ENCODE measurements around the gene SULT1A2. TPM values are rescaled to one million over a fixed set of nuclear protein-coding genes. Genes with fewer than 3 reads are reported as not detected.

The SULT1A2 gene
- polyA plus RNA-seq, 1 donor (not counting 4 experiments of a cell fraction or from before 2014, with no cell fraction given), result not detected

DNA sequence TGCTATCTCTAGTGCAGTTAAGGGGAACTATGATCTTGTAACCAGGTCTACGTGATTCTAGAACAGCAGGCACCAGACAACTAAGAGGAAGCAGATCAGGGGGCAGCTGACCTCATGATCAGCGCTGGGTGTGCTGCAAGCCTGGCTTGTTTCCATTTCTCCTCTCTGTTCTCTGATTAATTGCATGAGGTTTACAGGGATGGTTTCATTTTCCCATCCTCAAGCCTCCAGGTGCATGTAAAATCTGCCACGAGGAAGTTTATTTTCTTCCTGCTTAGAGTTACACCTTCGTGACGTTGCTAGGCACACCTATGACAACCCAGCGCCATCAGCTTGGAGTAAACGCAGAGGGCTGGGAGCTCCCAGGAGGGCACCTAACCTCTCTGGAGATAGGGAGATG, 53.8 kb downstream of the SULT1A2 start:
- H3K9me3 ChIP-seq (ENCODE audit: control insufficient read depth, low read depth, low read length), result no peaks in the 10 kb centered on the region
- peaks cover 0 to under 1% of the 10 kb centered on the region in 2 experiments for H3K36me3 ChIP-seq (ENCODE audit: control insufficient read depth in 2 of 2, extremely low read depth in 1 of 2, insufficient read depth in 2 of 2, low read length in 2 of 2)
- DNase-seq (ENCODE audit: low read depth, low spot score) (no peak), FAIRE-seq (no peak)
- H3K27ac ChIP-seq (ENCODE audit: control insufficient read depth, insufficient read depth, low read length), result no peak overlapping the region
- H3K79me2 ChIP-seq (ENCODE audit: control insufficient read depth, insufficient read depth, low read length), result peaks cover 4% of the 10 kb centered on the region
- dilution Hi-C loops (cut with MboI; ENCODE audit: extremely low pct_ligation_motif_present, low sequenced_read_pairs), result no loop called here
- H3K4me3 ChIP-seq (ENCODE audit: control insufficient read depth in 2 of 3, extremely low read depth in 1 of 3, insufficient read depth in 2 of 3, low read depth in 1 of 3, low read length in 3 of 3), result no peak overlapping the region
- peak overlapping the region; percentile 60 for H3K4me2 ChIP-seq (ENCODE audit: control insufficient read depth, extremely low read depth, insufficient read depth, low read depth, low read length)
- H3K9ac ChIP-seq (ENCODE audit: control insufficient read depth, extremely low read depth, insufficient read depth, low read length), result no peak overlapping the region
- no peak for TF ChIP-seq EZH2 (IDR thresholded peaks at IDR 0.05; ENCODE audit: low read length)
- TF ChIP-seq, protein P1, sequence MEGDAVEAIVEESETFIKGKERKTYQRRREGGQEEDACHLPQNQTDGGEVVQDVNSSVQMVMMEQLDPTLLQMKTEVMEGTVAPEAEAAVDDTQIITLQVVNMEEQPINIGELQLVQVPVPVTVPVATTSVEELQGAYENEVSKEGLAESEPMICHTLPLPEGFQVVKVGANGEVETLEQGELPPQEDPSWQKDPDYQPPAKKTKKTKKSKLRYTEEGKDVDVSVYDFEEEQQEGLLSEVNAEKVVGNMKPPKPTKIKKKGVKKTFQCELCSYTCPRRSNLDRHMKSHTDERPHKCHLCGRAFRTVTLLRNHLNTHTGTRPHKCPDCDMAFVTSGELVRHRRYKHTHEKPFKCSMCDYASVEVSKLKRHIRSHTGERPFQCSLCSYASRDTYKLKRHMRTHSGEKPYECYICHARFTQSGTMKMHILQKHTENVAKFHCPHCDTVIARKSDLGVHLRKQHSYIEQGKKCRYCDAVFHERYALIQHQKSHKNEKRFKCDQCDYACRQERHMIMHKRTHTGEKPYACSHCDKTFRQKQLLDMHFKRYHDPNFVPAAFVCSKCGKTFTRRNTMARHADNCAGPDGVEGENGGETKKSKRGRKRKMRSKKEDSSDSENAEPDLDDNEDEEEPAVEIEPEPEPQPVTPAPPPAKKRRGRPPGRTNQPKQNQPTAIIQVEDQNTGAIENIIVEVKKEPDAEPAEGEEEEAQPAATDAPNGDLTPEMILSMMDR (optimal IDR thresholded peaks at IDR 0.05 in 1 of 3, IDR thresholded peaks at IDR 0.05 in 1 of 3, conservative IDR thresholded peaks at IDR 0.05 in 1 of 3; ENCODE audit: extremely low read depth in 1 of 3, insufficient read depth in 2 of 3, low read length in 3 of 3), result no peak
- no peaks in the 10 kb centered on the region for H4K20me1 ChIP-seq (ENCODE audit: control insufficient read depth, extremely low read depth, insufficient read depth, low read length)
- peaks cover 17% of the 10 kb centered on the region for H3K4me1 ChIP-seq (ENCODE audit: control insufficient read depth, extremely low read depth, insufficient read depth, low read length)
- peak overlapping the region; percentile 83 for H2AFZ ChIP-seq (ENCODE audit: control insufficient read depth, low read length)
- H3K27me3 ChIP-seq (ENCODE audit: control insufficient read depth, extremely low read depth, insufficient read depth, low read length), result no peaks in the 10 kb centered on the region
- H3K9me1 ChIP-seq (ENCODE audit: control insufficient read depth, extremely low read depth, insufficient read depth, low read length), result no peaks in the 10 kb centered on the region

DNA sequence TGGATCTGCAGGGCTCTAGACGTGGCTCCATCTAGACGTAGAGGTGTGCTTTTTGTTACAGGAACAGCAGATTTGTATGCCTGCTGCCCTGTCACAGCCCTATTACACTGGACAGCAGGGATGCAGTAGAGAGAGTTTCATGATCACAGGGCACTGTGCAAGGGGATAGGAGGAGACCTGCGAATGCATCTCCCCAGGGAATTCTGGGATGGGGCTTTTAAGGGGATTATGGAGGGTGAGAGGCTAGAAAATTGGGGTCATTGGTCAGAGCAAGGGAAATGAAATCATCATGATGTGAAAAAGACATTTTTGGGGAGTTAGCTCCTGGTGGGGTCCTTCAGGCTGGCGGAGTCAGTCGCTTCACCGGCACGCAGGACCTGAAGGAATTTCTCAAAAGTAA, 54.2 kb downstream of the SULT1A2 start:
- H4K20me1 ChIP-seq (ENCODE audit: control insufficient read depth, extremely low read depth, insufficient read depth, low read length), result no peaks in the 10 kb centered on the region
- peak overlapping the region; percentile 60 for H3K4me2 ChIP-seq (ENCODE audit: control insufficient read depth, extremely low read depth, insufficient read depth, low read depth, low read length)
- H3K27me3 ChIP-seq (ENCODE audit: control insufficient read depth, extremely low read depth, insufficient read depth, low read length), result no peaks in the 10 kb centered on the region
- peaks cover 21% of the 10 kb centered on the region for H3K4me1 ChIP-seq (ENCODE audit: control insufficient read depth, extremely low read depth, insufficient read depth, low read length)
- no peaks in the 10 kb centered on the region for H3K9me1 ChIP-seq (ENCODE audit: control insufficient read depth, extremely low read depth, insufficient read depth, low read length)
- TF ChIP-seq, protein P1 (optimal IDR thresholded peaks at IDR 0.05 in 1 of 3, IDR thresholded peaks at IDR 0.05 in 1 of 3, conservative IDR thresholded peaks at IDR 0.05 in 1 of 3; ENCODE audit: extremely low read depth in 1 of 3, insufficient read depth in 2 of 3, low read length in 3 of 3), result no peak
- no peak for TF ChIP-seq EZH2 (IDR thresholded peaks at IDR 0.05; ENCODE audit: low read length)
- DNase-seq (ENCODE audit: low read depth, low spot score), result no peak
- H3K9me3 ChIP-seq (ENCODE audit: control insufficient read depth, low read depth, low read length), result no peaks in the 10 kb centered on the region
- H3K9ac ChIP-seq (ENCODE audit: control insufficient read depth, extremely low read depth, insufficient read depth, low read length), result no peak overlapping the region
- no peak overlapping the region for H3K4me3 ChIP-seq (ENCODE audit: control insufficient read depth in 2 of 3, extremely low read depth in 1 of 3, insufficient read depth in 2 of 3, low read depth in 1 of 3, low read length in 3 of 3)
- H3K27ac ChIP-seq (ENCODE audit: control insufficient read depth, insufficient read depth, low read length), result no peak overlapping the region
- peaks cover 0 to 5% of the 10 kb centered on the region in 2 experiments for H3K36me3 ChIP-seq (ENCODE audit: control insufficient read depth in 2 of 2, extremely low read depth in 1 of 2, insufficient read depth in 2 of 2, low read length in 2 of 2)
- dilution Hi-C loops (cut with MboI; ENCODE audit: extremely low pct_ligation_motif_present, low sequenced_read_pairs), result no loop called here
- no peak for FAIRE-seq
- H2AFZ ChIP-seq (ENCODE audit: control insufficient read depth, low read length), result peak overlapping the region; percentile 83
- peaks cover 9% of the 10 kb centered on the region for H3K79me2 ChIP-seq (ENCODE audit: control insufficient read depth, insufficient read depth, low read length)

Other genes starting within 250 kb of the SULT1A2 start
- 0.09 to 0.40 TPM (median 0.38 TPM) in 3 replicates for gene NPIPB6, start 233.5 kb downstream of the SULT1A2 start, polyA plus RNA-seq
- 50.8 to 148 TPM (median 91.8 TPM) in 3 replicates for gene EIF3CL, start 193.2 kb downstream of the SULT1A2 start, polyA plus RNA-seq
- 0.15 to 0.18 TPM in 2 of 3 replicates, not detected in the other for gene NPIPB7, start 124.7 kb downstream of the SULT1A2 start, polyA plus RNA-seq
- 12.6 to 21.4 TPM (median 18.7 TPM) in 3 replicates for gene CLN3, start 105.0 kb downstream of the SULT1A2 start, polyA plus RNA-seq
- gene APOBR, start 102.4 kb downstream of the SULT1A2 start, polyA plus RNA-seq, result 0.03 to 0.04 TPM in 2 of 3 replicates, not detected in the other
- gene IL27, start 90.2 kb downstream of the SULT1A2 start, polyA plus RNA-seq, result not detected in 3 replicates
- gene NUPR1, start 58.1 kb downstream of the SULT1A2 start, polyA plus RNA-seq, result 23.0 to 156 TPM (median 126 TPM) in 3 replicates
- 1.4 to 4.7 TPM (median 3.0 TPM) in 3 replicates for gene SGF29, start 43.1 kb downstream of the SULT1A2 start, polyA plus RNA-seq
- gene SULT1A1, start 13.0 kb upstream of the SULT1A2 start, polyA plus RNA-seq, result 0.96 to 1.6 TPM (median 1.2 TPM) in 3 replicates
- 0.41 to 0.49 TPM in 2 of 3 replicates, not detected in the other for gene NPIPB8, start 41.0 kb upstream of the SULT1A2 start, polyA plus RNA-seq
- 285 to 510 TPM (median 314 TPM) in 3 replicates for gene EIF3C, start 114.4 kb upstream of the SULT1A2 start, polyA plus RNA-seq
- 0.20 to 0.46 TPM (median 0.38 TPM) in 3 replicates for gene NPIPB9, start 154.7 kb upstream of the SULT1A2 start, polyA plus RNA-seq
- 10.5 to 28.1 TPM (median 11.8 TPM) in 3 replicates for gene ATXN2L, start 225.9 kb upstream of the SULT1A2 start, polyA plus RNA-seq
- gene TUFM, start 249.3 kb upstream of the SULT1A2 start, polyA plus RNA-seq, result 104 to 145 TPM (median 134 TPM) in 3 replicates

All from keratinocyte (primary cell).